HG02870 (cell line): ENCODE results near the gene CD47.
A peak's percentile ranks its signal among the peaks of the same experiment; 100 is the strongest.

ENCODE experiments used
- ATAC-seq: cut with Tn5 transposase; IDR thresholded peaks from one replicate; pipeline ENCODE4 v1.9.1; 2021; ENCODE audit warnings: mild to moderate bottlenecking, moderate library complexity; ENCODE audit not compliant: unreplicated experiment

CD47 gene

GRCh38 chr3:108055931-108056330 is 34.9 kb downstream of the CD47 start:
- no peak for ATAC-seq

DNA sequence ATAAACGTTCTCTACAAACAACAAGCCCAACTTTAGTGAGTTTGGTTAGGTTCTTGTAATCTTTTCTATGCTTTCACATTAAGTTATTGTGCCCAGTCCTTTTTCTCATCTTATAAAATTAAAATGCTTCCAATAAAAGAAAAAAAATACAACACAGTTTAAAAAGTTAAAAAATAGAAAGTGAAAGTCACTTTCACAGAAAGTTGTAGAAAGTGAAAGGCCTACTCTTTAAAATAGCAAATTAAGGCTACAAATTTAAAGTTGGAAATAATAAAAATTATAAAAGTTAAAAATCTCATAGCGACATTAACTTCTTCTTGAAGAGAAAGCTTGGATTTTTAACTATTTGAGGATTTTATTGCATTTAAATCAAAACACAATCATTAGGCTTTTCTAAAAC is 35.9 kb downstream of the CD47 start:
- no peak for ATAC-seq

- ATAC-seq, result no peak
These were observed 37.3 kb downstream of the CD47 start for GRCh38 chr3:108053483-108053882.

DNA sequence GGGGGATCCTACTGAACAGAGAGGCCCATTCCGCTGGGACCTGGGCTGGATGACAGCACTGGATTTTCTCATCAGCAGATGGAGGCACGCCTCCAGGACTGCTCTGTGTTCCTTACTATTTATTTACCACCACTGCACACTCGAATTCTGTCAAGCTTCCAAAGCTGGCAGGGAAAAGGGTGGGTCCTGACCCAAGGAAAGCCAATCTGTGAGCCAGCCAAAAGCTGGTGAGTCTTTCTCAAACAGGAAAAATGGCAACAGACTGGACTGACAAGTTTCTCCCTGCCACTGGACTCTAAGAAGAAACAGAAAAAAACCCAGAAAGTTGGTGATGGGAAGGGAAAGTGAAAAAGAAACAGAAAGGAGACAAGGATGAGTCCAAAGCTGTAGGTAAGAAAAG is 37.8 kb downstream of the CD47 start:
- ATAC-seq, result no peak

- ATAC-seq, result no peak
These were observed 39.8 kb downstream of the CD47 start for GRCh38 chr3:108051005-108051404.

GRCh38 chr3:108047987-108048386 is 42.8 kb downstream of the CD47 start:
- no peak for ATAC-seq

- no peak for ATAC-seq
These were observed 44.6 kb downstream of the CD47 start for GRCh38 chr3:108046247-108046646.

DNA sequence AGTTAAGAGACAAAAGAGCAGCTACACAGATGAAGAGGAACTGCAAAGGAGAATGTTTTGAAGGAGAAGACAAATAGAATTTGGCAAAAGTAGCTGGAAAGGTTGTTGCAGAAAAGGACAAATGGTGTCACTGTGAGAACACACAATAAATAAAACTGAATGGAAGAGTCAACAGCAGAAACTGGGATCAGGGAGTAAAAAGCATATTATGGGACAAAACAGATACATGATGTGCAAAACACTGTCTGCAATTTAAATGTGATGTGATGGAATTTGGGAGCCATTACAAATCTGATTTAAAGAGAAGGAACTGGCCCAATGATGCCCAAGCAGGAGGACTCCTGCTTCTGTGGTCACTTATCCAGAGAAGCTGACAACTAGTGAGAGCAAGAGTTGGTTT is 46.1 kb downstream of the CD47 start:
- ATAC-seq, result no peak

GRCh38 chr3:108042300-108042699 is 48.5 kb downstream of the CD47 start:
- ATAC-seq, result no peak

DNA sequence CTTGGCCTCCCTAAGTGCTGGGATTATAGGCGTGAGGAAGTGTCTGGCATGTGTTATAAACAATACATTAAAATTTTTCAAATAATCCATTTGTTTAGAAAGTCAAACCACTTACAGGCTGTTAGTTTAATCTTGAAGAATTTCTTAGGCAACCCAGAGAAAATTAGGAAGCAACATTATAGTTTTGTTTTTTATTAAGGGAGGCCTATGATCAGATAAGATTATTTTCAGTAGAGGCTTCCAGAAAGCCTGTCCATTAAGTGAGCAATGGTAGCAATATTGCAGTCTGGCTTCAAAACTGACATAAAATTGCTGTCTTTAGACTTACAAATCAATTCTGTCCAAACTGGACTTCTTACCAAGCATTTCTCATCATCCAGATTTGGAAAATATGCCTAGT is 49.6 kb downstream of the CD47 start:
- no peak for ATAC-seq

DNA sequence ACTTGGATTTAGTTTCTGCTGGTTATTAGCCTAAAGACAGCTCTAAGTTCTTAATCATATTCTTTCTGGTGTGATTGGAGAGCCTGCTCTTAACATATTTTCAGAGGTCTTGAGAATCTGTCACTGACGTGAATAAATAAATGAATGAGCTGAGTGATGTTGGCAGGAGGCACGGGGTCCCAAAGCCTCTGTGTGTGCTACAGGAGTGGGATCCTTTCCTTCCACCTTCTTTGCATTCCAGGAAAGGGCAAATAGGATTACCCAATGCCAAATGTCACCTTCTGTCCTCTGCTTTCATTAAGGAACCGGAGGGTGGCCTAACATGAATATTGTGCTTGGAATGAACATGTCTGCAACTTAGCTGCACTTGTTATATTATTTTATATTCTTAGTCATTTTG is 53.1 kb downstream of the CD47 start:
- no peak for ATAC-seq

- ATAC-seq, result peak; percentile 73
These were observed 53.7 kb downstream of the CD47 start for GRCh38 chr3:108036984-108037741.

GRCh38 chr3:108036401-108036800 is 54.4 kb downstream of the CD47 start:
- ATAC-seq, result no peak

GRCh38 chr3:108035751-108036150 is 55.1 kb downstream of the CD47 start:
- ATAC-seq, result no peak

DNA sequence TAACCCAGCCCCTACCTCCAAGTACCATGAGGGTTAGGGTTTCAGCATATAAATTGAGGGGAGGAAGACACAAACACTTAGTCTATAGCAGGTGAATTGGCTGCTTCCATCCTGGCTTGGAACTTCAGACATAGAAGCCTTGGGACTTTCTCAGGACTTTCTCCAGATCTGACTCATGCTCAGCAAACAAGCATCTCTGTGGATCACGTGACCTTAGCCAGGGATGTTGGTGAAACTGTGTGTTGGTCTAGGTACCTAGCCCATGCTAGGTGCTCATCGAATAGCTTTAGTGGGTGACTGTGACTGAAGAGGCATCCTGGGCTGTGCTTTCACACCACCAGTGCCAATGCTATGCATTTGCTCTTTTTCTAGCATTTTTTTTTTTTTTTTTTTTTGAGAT is 58.9 kb downstream of the CD47 start:
- no peak for ATAC-seq

GRCh38 chr3:108030960-108031359 is 59.9 kb downstream of the CD47 start:
- no peak for ATAC-seq

- no peak for ATAC-seq
These were observed 61.4 kb downstream of the CD47 start for GRCh38 chr3:108029466-108029865.

DNA sequence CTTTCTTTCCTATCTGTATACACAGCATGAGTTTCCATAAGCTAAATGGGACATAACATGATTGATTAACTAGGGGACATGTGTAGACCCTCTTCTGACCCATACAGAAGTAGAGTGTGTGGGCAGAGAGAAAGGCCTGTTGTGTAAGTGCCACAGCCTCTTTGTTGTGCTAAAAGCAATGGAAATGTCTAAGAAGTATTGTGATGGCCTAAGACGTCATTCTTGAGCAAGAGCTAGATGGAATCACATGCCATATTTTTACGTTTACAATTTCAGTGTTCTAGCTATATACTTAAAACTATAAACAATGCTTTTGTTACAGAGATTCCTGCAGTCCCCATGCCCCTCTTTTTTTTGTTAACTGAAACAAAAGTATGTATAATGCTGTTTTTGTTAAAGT is 61.9 kb downstream of the CD47 start:
- no peak for ATAC-seq

DNA sequence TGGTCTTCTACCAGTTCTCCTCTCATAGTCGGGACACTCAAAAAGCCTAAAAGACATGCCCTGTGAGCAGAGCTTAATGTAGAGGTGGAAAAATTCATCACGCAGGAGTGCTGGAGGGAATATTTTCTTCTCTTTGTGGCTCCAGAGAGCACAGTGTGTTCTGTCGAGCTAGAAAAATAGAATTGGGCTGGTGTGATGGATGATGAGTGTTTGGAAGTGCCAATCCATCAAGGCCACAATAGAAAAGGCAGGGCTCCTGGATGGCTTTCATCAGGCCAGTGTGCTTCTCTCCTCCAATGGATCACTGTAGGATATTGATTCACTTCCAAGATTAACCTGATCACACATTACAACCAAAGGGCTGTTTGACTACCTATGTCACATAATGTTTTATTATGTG is 65.7 kb downstream of the CD47 start:
- no peak for ATAC-seq

- ATAC-seq, result no peak
These were observed 66.5 kb downstream of the CD47 start for GRCh38 chr3:108024146-108024850.

DNA sequence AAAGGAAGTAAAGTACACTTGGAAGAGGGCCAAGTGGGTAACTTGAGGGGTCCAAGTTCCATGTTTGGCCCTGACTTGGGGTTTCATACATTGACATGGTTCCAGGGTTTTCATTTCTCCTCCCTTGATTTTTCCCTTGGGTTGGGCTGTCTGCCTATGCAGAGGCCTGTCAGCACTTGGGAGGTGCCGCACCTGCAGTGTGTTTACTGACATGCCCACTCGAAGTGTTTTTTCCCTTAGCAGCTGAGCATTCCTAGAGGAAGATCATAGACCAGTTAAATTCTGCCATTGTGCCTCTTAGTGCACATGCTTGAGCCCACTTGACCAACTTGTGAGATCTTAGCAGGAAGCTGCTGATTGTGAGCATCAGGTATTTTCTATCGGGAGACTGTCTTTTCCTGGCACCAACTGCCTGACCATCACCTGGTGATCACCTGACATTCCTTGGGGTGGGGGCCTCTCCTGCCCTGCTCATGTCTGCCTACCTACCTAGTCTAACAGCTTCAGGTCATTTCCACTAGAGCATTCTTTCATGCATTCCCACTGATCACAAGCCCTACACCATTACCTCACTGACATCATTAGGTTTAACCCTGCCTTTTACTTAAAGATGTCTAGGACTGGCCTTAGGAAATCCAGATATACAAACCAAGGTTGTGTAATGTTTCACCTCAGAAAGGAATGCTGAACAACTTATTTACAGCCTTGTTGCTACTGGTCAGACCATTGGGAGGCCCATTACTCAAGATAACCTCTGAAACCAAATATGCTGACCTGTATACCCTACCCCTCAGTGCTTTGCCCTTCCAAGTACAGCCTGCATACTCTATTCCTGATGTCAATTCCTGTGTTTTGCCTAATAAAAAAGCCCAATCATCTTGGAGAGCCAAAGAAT is 68.3 kb downstream of the CD47 start:
- ATAC-seq, result no peak

GRCh38 chr3:108021533-108021932 is 69.3 kb downstream of the CD47 start:
- ATAC-seq, result no peak
